SU-DHL-6 (cell line): ENCODE measurements around the gene EEF2KMT.
"Not testable (repeated sequence)": the region's sequence is repeated elsewhere in the genome, so short reads cannot be mapped to it uniquely, and the experiment has no call there.

Experiments
- H2AFZ ChIP-seq: fragments of 200-600 bp; sonication (generic); 2 replicates; pipeline ENCODE4 v1.6.1; 2014; ENCODE audit warnings: low read depth, mild to moderate bottlenecking, moderate library complexity, mixed read lengths, antibody characterized with exemption, low read length; ENCODE audit not compliant: severe bottlenecking
- H3F3A ChIP-seq: fragments of 200-600 bp; shearing (Covaris generic); 2 replicates; pipeline ENCODE4 v1.6.0; 2016; ENCODE audit warnings: antibody characterized with exemption, mild to moderate bottlenecking; ENCODE audit not compliant: insufficient read depth
- H3K27ac ChIP-seq: fragments of 200-600 bp; sonication (generic); 2 replicates; pipeline ENCODE4 v1.5.1; 2016; ENCODE audit warnings: low read depth, mild to moderate bottlenecking, low read length, moderate library complexity, mixed read lengths
- H3K27me3 ChIP-seq: fragments of 200-600 bp; sonication (generic), shearing (Covaris generic); 2 replicates; pipeline ENCODE4 v1.6.0; 2014; ENCODE audit warnings: mild to moderate bottlenecking, low read length
- H3K36me3 ChIP-seq: fragments of 200-600 bp; sonication (generic); 2 replicates; pipeline ENCODE4 v1.6.1; 2014; ENCODE audit warnings: mild to moderate bottlenecking, low read length, mixed read lengths
- H3K4me2 ChIP-seq: fragments of 300-600, 200-600 bp; shearing (Covaris generic), sonication (generic); 2 replicates; pipeline ENCODE4 v1.6.0; 2014; ENCODE audit warnings: low read length, low read depth, mild to moderate bottlenecking; ENCODE audit not compliant: poor library complexity, severe bottlenecking
- H3K4me3 ChIP-seq: fragments of 200-600 bp; sonication (generic); 2 replicates; pipeline ENCODE4 v1.5.1; 2014; ENCODE audit warnings: antibody characterized with exemption, low read length, mild to moderate bottlenecking, mixed read lengths; ENCODE audit not compliant: insufficient read depth, poor library complexity, severe bottlenecking
- H3K79me2 ChIP-seq: fragments of 200-600 bp; sonication (generic); 2 replicates; pipeline ENCODE4 v1.6.1; 2014; ENCODE audit warnings: mild to moderate bottlenecking, low read length, moderate library complexity; ENCODE audit not compliant: insufficient read depth
- H3K9ac ChIP-seq: fragments of 200-600 bp; sonication (generic); 2 replicates; pipeline ENCODE4 v1.7.0; 2014; ENCODE audit warnings: mild to moderate bottlenecking, low read length
- H3K9me2 ChIP-seq: fragments of 200-600 bp; sonication (generic); replicated peaks from 2 replicates; pipeline ENCODE4 v1.6.1; 2014; ENCODE audit warnings: low read length; ENCODE audit not compliant: insufficient read depth
- H3K9me3 ChIP-seq: fragments of 200-600 bp; sonication (generic); 2 replicates; pipeline ENCODE4 v1.6.1; 2014; ENCODE audit warnings: low read length, mixed read lengths; ENCODE audit not compliant: insufficient read depth
- H4K20me1 ChIP-seq: fragments of 200-600 bp; sonication (generic); 2 replicates; pipeline ENCODE4 v1.6.1; 2014; ENCODE audit warnings: low read depth, mild to moderate bottlenecking, antibody characterized with exemption, low read length, moderate library complexity, mixed read lengths
- CTCF ChIP-seq: fragments of 200-600 bp; sonication (generic); IDR thresholded peaks from one replicate; pipeline ENCODE4 v1.5.1; 2017; ENCODE audit warnings: antibody characterized with exemption, mild to moderate bottlenecking, low read length, moderate library complexity; ENCODE audit not compliant: insufficient read depth, poor library complexity, severe bottlenecking
- EZH2phosphoT487 ChIP-seq: fragments of 200-600 bp; sonication (generic), shearing (Covaris generic); conservative IDR thresholded peaks from 2 replicates; pipeline ENCODE4 v1.6.1; 2018; ENCODE audit warnings: mild to moderate bottlenecking, antibody characterized with exemption, low read length, moderate library complexity, mixed read lengths

The EEF2KMT gene

GRCh38 chr16:5045499-5046115 lies 52.0 kb downstream of the EEF2KMT start:
- Histone ChIP-seq H3K4me2 (no peak overlapping the region), H3K4me3 (no peak overlapping the region), H3K79me2 (no peaks in the 10 kb centered on the region), H3K27ac (no peak overlapping the region), H4K20me1 (no peaks in the 10 kb centered on the region), H3K9me2 (no peaks in the 10 kb centered on the region), H3F3A (no peaks in the 10 kb centered on the region), H3K9ac (no peak overlapping the region), H3K9me3 (no peaks in the 10 kb centered on the region), H3K27me3 (no peaks in the 10 kb centered on the region), H3K36me3 (no peaks in the 10 kb centered on the region), H2AFZ (no peak overlapping the region)
- TF ChIP-seq CTCF (no peak), EZH2phosphoT487 (no peak)

- not testable (repeated sequence) for H3K4me3 ChIP-seq, H3K4me2 ChIP-seq, H3F3A ChIP-seq, H2AFZ ChIP-seq, H3K27me3 ChIP-seq, H3K9me2 ChIP-seq, H3K79me2 ChIP-seq, H3K36me3 ChIP-seq, H4K20me1 ChIP-seq, H3K27ac ChIP-seq, H3K9me3 ChIP-seq, H3K9ac ChIP-seq
These were observed 53.0 kb downstream of the EEF2KMT start for GRCh38 chr16:5044581-5044980.

GRCh38 chr16:5044011-5044540 lies 53.5 kb downstream of the EEF2KMT start:
- TF ChIP-seq EZH2phosphoT487 (no peak), CTCF (no peak)

GRCh38 chr16:5042574-5043171 lies 54.9 kb downstream of the EEF2KMT start:
- no peaks in the 10 kb centered on the region for H4K20me1 ChIP-seq
- no peaks in the 10 kb centered on the region for H3K36me3 ChIP-seq
- no peaks in the 10 kb centered on the region for H3K79me2 ChIP-seq
- no peaks in the 10 kb centered on the region for H3K27me3 ChIP-seq
- no peak overlapping the region for H3K4me3 ChIP-seq
- H3K9me3 ChIP-seq, result no peaks in the 10 kb centered on the region
- no peak overlapping the region for H2AFZ ChIP-seq
- no peaks in the 10 kb centered on the region for H3F3A ChIP-seq
- no peak overlapping the region for H3K9ac ChIP-seq
- H3K9me2 ChIP-seq, result no peaks in the 10 kb centered on the region
- H3K27ac ChIP-seq, result no peak overlapping the region
- no peak overlapping the region for H3K4me2 ChIP-seq
- TF ChIP-seq CTCF, result no peak
- no peak for TF ChIP-seq EZH2phosphoT487

More at GRCh38 chr16:5044011-5044540, 53.5 kb downstream of the EEF2KMT start:
- no peaks in the 10 kb centered on the region for H3K79me2 ChIP-seq
- no peak overlapping the region for H3K4me2 ChIP-seq
- H3K27ac ChIP-seq, result no peak overlapping the region
- H3F3A ChIP-seq, result no peaks in the 10 kb centered on the region
- no peaks in the 10 kb centered on the region for H3K36me3 ChIP-seq
- H4K20me1 ChIP-seq, result no peaks in the 10 kb centered on the region
- H3K9me3 ChIP-seq, result no peaks in the 10 kb centered on the region
- H3K4me3 ChIP-seq, result no peak overlapping the region
- no peak overlapping the region for H2AFZ ChIP-seq
- no peaks in the 10 kb centered on the region for H3K27me3 ChIP-seq
- no peaks in the 10 kb centered on the region for H3K9me2 ChIP-seq
- no peak overlapping the region for H3K9ac ChIP-seq
